GM18873 (cell line): ENCODE measurements around the gene SCUBE1.
"Not testable (repeated sequence)": the region's sequence is repeated elsewhere in the genome, so short reads cannot be mapped to it uniquely, and the experiment has no call there.

Experiments
- ATAC-seq: cut with Tn5 transposase; IDR thresholded peaks from one replicate; pipeline ENCODE4 v1.9.1; 2021; ENCODE audit warnings: mild to moderate bottlenecking, moderate library complexity, moderate number of reproducible peaks; ENCODE audit not compliant: unreplicated experiment, low FRiP score

The SCUBE1 gene

GRCh38 chr22:43288807-43289420 lies 54.3 kb downstream of the SCUBE1 start:
- no peak for ATAC-seq

DNA sequence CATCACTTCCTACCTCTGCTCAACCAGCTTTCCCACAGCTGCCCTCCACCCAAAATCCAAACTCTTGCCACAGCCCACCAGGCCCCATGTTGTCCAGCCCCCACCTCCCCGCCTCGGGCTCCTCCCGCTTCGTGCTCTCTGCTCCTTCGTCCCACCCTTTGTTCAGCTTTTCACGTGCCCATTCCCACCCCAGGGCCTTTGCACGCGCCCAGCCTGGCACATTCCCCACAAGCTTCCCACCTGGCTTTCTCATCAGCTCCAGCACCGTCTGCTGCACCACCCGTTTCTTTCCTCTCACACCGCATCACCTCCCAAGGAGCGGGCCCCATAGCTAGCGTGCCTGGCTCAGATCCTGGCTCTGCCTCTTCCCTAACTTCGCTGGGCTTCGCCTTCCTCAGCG lies 54.8 kb downstream of the SCUBE1 start:
- ATAC-seq, result no peak

- no peak for ATAC-seq
These were observed 55.7 kb downstream of the SCUBE1 start for GRCh38 chr22:43287441-43287840.

DNA sequence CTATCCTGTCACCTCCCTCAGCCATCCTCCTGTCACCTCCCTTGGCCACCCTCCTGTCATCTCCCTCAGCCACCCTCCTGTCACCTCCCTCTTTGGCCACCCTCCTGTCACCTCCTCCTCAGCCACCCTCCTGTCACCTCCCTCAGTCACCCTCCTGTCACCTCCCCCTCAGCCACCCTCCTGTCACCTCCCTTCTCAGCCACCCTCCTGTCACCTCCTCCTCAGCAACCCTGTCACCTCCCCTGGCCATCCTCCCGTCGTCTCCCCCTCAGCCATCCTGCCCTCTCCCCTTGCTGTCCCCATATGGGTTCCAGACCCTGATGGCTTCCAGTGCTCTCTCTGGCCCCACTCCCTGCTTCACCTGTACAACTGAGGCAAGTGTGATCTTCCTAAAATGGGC lies 61.8 kb downstream of the SCUBE1 start:
- ATAC-seq, result no peak

GRCh38 chr22:43280523-43280886 lies 62.7 kb downstream of the SCUBE1 start:
- ATAC-seq, result not testable (repeated sequence)

DNA sequence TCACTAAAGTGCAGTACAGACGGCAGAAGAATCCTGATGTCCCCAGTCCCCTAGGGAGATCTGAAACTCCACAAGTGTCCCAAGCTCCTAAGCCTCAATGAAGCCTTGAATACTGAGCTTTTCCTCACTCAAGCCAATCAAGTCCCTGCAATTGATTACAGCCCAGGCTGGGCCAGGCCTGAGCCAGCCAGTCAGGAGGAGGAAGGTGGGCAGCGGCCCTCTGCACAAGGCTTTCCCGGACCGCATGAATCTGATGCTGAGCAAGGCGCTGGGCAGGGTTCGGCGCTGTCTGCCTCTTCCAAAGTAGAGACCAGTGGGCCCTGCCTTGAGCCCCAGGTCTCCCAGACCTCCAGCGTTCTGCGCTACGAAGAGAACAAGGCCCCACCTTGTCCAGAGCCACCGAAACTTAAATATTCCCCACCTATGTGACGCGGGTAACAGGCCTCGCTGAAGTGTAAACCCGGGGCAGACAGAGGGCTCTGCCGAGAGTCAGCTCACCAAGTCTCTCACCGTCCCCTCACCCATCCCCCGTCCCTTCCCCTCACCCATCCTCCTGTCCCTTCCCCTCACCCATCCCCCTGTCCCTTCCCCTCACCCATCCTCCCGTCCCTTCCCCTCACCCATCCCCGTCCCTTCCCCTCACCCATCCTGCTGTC lies 63.2 kb downstream of the SCUBE1 start:
- ATAC-seq, result no peak

DNA sequence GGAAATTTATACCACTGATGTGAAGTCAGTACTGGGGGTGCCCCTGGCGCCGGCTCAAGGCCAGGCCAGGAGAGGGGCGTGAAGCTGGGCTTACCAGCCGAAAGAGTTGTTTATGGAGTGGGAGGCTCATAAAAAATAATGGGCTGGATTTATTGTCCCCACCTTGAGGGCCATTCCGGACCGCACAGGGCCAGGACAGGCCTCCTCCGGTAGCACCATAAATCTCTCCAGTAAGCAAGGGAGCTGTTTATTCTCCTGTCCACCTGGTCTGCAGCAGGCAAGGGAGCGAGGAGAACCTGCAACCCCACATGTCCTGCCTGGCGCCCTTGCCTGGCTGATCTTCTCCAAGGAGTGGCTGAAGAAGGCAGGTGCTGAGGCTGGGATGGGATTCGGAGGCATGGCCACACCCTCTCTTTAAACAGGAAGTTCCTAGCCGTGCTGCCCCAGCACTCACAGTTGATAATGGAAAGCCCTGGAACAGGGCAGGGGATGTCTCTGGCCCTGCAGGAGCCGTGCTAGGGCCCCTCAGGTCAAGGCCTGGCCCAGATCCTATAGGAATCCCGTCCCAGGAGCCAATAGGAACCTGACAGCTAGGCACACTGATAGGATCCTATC lies 65.1 kb downstream of the SCUBE1 start:
- no peak for ATAC-seq

DNA sequence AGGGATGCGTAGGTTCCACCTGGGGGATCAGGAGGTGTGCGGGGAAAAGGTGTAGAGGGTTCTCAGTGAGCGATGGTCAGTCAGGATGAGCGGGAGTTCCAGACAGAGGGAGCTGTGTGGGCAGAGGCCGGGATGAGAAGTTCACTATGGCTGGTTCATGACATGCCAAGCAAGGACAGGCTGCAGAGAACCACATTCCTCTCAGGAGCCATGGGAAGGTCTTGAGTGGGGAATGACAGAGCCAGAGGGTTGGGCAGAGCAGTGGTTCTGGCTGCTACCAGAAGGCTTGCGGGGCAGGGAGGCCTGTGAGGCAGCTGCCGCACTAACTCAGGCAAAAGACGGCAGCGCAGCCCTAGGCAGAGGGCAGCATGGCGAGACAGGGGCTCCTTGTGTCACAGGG lies 66.1 kb downstream of the SCUBE1 start:
- no peak for ATAC-seq

- no peak for ATAC-seq
These were observed 66.9 kb downstream of the SCUBE1 start for GRCh38 chr22:43276321-43276720.

GRCh38 chr22:43275545-43276317 lies 67.4 kb downstream of the SCUBE1 start:
- no peak for ATAC-seq

DNA sequence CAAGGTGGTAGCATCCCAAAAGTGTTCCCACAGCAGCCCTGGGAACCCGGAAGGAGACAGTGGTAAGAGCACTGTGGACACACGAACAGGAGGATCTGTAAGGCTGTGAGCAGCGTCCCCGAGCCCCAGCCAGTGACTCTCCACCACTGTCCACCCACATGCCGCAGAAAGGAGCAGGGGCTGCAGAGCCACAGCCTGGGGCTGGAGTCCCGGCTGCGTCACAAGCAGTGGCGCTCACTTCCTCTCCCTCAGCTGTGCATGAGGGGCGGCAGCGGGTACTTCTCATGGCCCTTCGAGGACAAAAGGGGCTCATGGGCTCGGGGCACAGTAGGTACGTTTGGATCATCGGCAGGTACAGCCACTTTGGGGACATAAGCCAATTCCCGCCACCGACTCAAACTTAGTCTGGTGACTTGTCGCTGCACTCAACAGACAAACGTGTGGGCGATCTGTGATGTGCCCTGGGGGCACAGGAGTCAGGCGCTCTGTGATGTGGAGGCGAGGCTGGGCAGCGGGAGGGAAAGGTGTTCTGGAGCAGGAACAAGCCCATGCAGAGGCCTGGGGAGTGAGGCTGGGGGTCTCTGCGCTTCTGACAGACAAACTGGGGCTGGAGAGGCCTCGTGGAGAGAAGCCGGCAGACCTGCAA lies 68.5 kb downstream of the SCUBE1 start:
- ATAC-seq, result no peak

DNA sequence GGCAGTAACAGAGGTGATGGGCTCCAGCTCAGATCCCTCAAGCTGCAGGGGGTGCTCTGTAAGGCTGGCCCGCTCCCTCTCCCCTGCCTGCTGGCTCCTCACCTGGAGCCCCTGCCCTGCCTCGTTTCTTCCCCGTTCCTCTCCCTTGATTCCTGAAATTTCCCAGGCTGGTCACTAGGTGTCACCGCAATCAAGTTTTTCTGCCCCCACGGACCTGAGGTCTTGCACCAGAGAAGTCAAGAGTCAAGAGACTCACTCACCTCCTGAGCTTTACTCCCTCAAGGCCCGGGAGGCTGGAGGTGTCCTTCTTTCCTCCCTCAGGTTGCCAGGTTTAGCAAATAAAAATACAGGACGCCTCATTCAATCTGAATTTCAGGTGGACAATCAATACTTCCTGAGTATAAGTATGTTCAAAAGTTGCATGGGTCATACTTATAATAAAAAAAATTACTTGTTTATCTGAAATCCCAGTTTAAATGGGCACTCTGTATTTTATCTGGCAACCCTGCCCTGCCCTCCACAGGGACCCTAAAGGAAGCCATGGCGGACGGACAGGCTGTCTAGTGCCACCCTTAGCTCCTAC lies 69.2 kb downstream of the SCUBE1 start:
- no peak for ATAC-seq

DNA sequence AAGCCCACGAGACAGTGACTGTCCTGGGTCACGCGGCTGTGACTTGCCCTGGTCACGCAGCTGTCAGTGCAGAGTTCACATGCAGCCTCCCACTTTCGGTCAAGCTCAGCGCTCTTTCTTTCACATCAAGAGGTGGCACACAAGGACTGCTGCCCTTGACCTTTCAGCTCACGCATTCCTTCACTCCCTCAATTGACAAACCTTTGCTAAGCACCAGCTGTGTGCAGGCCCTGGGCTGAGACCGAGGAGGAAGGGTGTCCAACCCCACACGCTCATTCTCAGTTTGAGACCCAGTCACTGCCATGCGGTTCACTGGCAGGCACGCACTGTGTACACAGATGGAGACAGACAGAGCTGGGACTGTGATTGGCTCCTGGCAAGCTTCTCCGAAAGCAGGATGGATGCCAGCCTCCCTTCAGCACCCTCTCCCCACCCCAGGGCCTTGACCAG lies 70.3 kb downstream of the SCUBE1 start:
- no peak for ATAC-seq

- ATAC-seq, result no peak
These were observed 70.9 kb downstream of the SCUBE1 start for GRCh38 chr22:43272301-43272700.

DNA sequence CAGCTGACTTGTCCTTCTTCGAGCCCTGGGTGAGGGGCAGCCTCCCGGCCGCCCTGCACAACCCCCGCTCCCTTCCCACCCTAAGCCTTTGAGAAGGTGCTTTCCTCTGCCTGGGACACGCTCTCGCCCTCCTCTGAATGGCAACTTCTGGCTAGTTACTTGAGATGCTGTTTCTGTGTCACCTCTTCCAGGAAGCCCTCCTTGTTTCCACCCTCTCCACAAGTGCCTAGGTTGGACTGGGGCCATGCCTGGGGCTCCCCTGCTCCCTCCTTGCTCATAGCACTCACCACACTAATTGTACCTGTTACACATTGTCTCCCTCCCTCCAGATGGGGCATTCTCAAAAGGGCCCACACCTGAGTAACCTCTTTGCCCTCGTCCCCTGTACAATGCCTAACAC lies 72.2 kb downstream of the SCUBE1 start:
- no peak for ATAC-seq

GRCh38 chr22:43270314-43270908 lies 72.8 kb downstream of the SCUBE1 start:
- ATAC-seq, result no peak

DNA sequence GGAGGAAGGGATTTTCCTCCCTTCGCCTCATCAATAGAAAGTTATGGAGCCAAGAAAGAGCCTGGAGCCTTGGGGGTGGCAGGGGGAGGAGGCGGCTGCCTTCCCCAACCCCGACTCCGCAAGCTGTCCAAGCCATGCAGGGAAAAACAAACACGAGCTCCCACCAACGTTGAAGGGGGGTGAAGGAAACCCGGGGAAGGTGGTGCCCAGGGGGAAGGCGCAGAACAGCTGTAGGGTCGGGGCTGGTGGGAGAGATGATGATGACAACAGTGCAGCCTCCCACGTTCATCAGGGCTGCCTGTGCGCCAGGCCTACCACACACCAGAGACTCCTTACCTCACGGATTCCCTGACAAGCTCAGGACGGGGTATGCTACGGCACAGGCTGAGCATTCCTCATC lies 73.5 kb downstream of the SCUBE1 start:
- no peak for ATAC-seq

GRCh38 chr22:43269246-43269645 lies 73.9 kb downstream of the SCUBE1 start:
- ATAC-seq, result no peak

- ATAC-seq, result no peak
These were observed 75.1 kb downstream of the SCUBE1 start for GRCh38 chr22:43267981-43268660.
